GM12872 (cell line): ENCODE data around the gene SELENOI.

Experiments used
- TF ChIP-seq, protein P1 (sequence below): IDR thresholded peaks from 3 replicates; pipeline ENCODE4 v1.5.1; 2011; ENCODE audit warnings: low read depth, mild to moderate bottlenecking, low read length, moderate library complexity; ENCODE audit not compliant: insufficient read depth

The SELENOI gene

DNA sequence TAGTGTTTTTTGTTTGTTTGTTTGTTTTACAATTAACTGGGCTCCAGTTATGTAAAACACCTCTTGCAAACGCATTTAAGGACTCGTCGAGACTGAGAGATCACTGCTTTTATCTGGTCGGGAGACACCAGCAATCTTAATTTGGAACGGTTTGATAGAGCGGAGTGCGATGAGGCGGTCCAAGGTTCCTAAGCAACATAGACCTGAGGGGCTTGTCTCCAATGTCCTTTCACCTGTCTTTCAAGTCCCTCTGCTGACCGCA, 729 bp upstream of the SELENOI start:
- TF ChIP-seq, protein P1, sequence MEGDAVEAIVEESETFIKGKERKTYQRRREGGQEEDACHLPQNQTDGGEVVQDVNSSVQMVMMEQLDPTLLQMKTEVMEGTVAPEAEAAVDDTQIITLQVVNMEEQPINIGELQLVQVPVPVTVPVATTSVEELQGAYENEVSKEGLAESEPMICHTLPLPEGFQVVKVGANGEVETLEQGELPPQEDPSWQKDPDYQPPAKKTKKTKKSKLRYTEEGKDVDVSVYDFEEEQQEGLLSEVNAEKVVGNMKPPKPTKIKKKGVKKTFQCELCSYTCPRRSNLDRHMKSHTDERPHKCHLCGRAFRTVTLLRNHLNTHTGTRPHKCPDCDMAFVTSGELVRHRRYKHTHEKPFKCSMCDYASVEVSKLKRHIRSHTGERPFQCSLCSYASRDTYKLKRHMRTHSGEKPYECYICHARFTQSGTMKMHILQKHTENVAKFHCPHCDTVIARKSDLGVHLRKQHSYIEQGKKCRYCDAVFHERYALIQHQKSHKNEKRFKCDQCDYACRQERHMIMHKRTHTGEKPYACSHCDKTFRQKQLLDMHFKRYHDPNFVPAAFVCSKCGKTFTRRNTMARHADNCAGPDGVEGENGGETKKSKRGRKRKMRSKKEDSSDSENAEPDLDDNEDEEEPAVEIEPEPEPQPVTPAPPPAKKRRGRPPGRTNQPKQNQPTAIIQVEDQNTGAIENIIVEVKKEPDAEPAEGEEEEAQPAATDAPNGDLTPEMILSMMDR, result no peak

DNA sequence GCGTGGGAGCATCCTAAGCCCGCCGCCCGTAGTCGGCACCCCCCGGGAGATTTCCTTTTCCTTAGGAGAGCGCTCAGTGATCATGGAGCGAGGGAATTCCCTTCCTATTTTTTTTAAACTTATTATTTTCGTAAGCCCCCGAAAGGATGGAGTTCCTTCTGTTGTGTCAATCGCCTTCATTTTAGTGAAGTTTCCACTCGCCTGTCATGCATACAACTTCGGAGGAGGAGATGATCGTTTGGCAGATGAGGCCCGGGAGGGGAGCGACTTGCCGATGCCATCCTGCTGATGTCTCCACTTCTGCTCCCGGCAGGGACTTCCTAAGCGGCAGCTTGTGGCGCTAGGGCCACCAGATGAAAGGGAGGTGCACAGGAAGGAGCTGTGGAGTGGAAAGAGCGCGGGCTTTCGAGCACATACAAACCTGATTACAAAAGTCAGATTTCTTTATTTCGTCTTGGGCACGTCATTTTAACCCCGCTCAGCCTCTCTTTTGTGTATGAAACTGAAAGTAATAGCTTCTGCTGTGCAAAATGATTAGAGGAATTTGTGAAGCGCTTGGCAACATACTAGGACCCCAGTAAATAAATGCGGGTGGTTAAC, 611 bp downstream of the SELENOI start, which contains the start of gene ADGRF3:
TSS of gene ADGRF3 (minus strand) at position 336 of the 600 bp plus-strand sequence. CDS start 555 bp downstream, outside the sequence.
- TF ChIP-seq, protein P1, result no peak

DNA sequence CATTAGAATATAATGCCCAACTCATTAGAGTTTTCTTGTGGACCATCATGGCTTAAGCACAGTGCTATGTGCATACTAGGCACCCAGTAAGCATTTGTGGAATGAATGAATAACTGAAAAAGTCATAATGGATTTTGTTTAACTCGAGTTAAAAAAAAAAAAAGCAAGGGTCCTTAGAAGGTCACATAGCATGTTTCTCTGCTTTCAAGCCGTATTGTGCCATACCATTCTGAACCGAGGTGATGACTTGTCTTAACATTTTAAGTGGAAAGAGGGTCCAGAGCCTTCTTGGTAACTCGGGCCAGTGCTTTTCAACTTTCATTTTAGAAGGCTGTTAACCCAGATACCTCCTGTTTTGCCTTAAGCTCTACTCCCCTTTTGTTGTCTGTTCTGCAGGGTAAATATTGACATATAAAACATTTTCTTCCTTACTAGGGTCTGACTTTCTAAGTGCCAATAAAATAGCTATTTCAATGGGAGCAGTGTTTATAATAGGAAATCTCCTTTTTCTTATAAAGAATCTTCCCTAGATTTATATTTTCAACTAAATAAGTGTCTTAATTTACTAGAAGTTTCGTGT, 1.4 kb downstream of the SELENOI start:
- TF ChIP-seq, protein P1, result no peak

DNA sequence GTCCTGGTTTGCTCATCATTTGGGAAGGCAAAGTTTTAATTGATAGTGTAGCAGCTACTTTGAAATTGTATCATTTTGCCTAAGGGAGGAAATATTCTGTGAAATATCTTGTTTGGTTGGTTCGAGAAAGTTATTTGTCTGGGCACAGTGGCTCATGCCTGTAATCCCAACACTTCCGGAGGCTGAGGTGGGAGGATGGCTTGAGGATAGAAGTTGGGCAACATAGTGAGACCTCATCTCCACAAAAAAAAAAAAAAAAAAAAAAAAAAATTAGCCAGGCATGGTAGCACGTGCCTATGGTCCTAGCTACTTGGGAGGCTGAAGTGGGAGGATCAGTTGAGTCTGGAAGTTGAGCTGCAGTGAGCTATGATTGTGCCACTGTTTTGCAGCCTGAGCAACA, 3.7 kb downstream of the SELENOI start:
- TF ChIP-seq, protein P1, result no peak

DNA sequence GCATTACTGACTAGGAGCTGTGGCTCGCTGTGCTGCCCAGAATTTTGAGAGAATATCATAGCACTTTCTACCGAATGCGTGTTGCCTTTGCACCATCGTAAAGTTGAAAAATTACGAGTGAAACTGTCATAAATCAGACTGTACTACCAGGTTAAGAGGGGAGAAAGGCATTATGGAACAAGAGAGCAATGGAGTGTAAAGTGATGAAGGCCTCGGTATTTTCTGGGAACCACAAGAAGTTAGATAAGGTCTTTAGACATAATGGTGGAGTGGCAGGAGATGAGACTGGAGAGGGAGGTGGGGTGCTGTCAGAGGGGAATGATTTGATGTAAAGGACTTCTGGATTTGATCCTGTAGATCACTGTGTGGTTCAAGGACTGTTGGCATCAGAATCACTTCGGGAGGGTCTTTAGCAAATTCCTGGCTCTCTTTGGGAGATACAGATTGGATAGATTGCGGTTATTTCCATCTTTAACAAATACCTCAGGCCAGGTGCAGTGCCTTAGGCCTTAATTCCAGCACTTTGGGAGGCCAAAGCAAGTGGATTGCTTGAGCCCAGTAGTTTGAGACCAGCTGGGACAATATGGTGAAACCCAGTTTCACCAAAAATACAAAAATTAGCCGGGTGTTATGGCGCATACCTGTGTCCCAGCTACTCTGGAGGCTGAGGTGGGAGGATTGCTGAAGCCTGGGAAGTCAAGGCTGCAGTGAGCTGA, 5.6 kb downstream of the SELENOI start:
- TF ChIP-seq, protein P1, result no peak

DNA sequence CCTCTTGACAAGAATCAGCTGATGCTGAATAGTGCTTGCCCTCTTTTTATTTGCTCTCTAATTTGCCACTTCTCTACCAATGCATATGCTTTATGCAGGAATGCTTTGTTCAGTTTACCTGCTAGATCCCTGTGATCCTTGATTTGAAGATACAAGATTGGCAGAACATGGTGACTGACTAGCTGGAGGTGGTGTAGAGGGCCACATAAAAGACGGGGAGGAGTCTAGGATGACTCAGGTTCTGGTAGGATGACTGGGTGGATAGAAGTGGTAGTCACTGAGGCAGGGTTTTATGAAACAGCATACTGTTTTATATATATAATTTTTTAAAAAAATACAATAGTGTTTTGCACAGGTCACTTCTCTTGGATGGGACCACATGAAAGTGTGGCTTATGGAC, 6.9 kb downstream of the SELENOI start:
- TF ChIP-seq, protein P1, result no peak

DNA sequence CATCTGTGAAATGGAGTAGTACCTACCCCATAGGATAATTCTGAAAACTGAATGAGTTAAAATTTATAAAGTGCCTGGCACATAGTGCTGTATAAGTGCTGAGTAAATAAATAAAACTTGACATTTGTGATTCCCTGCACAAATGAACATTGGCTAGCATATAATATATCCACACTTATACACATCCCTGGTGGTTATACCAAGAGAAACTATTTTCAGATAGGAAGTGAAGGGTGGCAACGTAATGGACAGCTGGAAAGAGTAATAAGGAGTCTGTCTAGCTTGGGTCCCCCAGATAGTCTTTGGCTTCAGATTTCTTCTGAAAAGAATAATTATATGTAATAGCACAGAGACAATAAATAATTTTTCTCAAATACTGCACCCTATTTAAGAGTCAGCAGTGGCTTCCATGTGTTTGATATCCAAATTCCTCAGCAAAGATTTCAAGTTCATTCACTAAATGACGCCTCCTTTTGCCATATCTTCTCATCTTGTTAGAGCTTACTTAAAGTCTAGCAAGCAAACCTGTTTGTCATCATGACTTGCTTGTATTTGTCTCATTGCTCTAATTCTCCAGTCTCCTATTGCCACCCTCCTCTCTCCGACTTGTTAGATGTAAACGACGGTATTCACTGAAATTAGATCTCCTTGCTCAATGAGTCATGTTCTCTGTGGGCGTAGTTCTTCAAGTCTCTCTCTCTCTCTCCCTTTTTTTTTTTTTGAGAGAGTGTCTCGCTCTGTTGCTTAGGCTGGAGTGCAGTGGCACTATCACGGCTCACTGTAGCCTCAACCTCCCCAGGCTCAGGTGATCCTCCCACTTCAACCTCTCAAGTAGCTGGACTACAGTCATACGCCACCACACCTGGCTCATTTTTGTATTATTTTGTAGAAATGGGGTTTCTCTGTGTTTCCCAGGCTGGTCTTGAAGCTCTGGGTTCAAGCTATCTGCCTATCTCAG, 9.4 kb downstream of the SELENOI start:
- TF ChIP-seq, protein P1, result no peak
